ENCODE data around the gene OPA3.

Gene OPA3

DNA sequence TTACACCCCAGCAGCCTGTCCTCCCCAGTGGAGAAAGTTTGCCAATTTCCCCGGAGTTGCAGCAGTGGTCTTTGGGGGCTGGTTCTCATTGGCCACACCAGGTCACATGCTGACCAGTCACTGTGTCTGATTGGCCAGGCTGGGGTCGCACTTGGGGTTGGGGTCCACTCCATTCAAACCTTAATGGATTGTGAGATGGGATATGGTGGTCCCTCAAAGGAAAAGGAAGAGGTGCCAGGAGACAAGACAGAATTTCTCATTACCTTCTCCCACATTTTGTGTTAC lies 82.9 kb downstream of the OPA3 start:
- no peak for TF ChIP-seq SPI1 (IDR thresholded peaks at IDR 0.05; ENCODE audit: borderline replicate concordance, low read depth)
- no peak for TF ChIP-seq REST (IDR thresholded peaks at IDR 0.05; ENCODE audit: insufficient replicate concordance, low read depth)
- TF ChIP-seq, protein P1, sequence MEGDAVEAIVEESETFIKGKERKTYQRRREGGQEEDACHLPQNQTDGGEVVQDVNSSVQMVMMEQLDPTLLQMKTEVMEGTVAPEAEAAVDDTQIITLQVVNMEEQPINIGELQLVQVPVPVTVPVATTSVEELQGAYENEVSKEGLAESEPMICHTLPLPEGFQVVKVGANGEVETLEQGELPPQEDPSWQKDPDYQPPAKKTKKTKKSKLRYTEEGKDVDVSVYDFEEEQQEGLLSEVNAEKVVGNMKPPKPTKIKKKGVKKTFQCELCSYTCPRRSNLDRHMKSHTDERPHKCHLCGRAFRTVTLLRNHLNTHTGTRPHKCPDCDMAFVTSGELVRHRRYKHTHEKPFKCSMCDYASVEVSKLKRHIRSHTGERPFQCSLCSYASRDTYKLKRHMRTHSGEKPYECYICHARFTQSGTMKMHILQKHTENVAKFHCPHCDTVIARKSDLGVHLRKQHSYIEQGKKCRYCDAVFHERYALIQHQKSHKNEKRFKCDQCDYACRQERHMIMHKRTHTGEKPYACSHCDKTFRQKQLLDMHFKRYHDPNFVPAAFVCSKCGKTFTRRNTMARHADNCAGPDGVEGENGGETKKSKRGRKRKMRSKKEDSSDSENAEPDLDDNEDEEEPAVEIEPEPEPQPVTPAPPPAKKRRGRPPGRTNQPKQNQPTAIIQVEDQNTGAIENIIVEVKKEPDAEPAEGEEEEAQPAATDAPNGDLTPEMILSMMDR (IDR thresholded peaks at IDR 0.05; ENCODE audit: insufficient read depth, low read length) = no peak
- TF ChIP-seq GABPA (IDR thresholded peaks at IDR 0.05; ENCODE audit: low read depth) = no peak
- DNase-seq (ENCODE audit: low read depth in 1 of 2, low spot score in 1 of 2) = no peak
- Histone ChIP-seq H3K27me3 (ENCODE audit: insufficient read depth, poor library complexity, severe bottlenecking) (peaks cover 15% of the 10 kb centered on the region), H3K27ac (replicated peaks) (no peak overlapping the region), H3K4me3 (replicated peaks; ENCODE audit: insufficient read depth, low read length) (no peak overlapping the region)

- H3K27ac ChIP-seq (replicated peaks) = no peak overlapping the region
- DNase-seq (ENCODE audit: low read depth in 1 of 2, low spot score in 1 of 2) = no peak
- H3K4me3 ChIP-seq (replicated peaks; ENCODE audit: insufficient read depth, low read length) = no peak overlapping the region
- peaks cover 20% of the 10 kb centered on the region for H3K27me3 ChIP-seq (ENCODE audit: insufficient read depth, poor library complexity, severe bottlenecking)
- TF ChIP-seq, protein P1 (IDR thresholded peaks at IDR 0.05; ENCODE audit: insufficient read depth, low read length) = no peak
- no peak for TF ChIP-seq REST (IDR thresholded peaks at IDR 0.05; ENCODE audit: insufficient replicate concordance, low read depth)
- TF ChIP-seq POLR2AphosphoS5 (IDR thresholded peaks at IDR 0.05; ENCODE audit: low read depth) = no peak
- TF ChIP-seq SPI1 (IDR thresholded peaks at IDR 0.05; ENCODE audit: borderline replicate concordance, low read depth) = no peak
- no peak for TF ChIP-seq GABPA (IDR thresholded peaks at IDR 0.05; ENCODE audit: low read depth)
Measured at GRCh38 chr19:45500918-45501729, 83.5 kb downstream of the OPA3 start.

DNA sequence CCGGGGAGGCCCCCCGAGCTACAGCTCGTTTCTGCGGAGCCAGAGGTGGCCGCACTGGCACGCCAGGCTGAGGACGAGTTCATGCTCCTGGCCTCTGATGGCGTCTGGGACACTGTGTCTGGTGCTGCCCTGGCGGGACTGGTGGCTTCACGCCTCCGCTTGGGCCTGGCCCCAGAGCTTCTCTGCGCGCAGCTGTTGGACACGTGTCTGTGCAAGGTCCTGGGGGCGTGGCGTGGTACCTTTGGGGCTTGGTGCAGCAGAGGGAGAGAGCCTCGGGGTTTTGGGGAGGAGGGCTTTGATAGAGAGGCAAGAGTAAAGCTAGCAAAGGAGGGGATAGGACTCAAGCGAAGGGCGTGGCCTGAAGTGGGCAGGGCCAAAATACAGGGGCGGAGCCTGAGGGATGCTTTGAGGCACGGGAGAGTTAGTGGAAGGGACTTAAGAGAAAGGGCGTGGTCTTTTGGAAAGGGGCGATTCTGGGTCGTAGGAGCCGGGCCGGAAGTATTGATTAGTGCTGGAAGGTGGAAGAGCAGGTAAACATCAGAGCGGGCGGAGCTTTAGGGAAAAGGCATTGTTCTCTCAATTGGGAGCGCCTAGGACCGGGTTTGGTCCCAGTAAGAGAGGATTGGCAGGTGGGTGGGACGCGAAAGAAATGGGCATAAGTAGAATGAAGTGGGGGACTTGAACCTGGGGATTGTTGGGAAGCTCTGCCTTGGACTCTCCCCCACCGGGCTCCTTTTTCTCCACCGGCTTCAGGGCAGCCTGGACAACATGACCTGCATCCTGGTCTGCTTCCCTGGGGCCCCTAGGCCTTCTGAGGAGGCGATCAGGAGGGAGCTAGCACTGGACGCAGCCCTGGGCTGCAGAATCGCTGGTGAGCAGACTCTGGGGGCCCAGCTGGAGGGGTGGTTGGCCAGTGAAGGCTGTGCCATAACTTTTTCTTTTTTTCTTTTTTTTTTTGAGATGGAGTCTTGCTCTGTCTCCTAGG lies 85.1 kb downstream of the OPA3 start:
- Histone ChIP-seq H3K27ac (replicated peaks) (no peak overlapping the region), H3K27me3 (ENCODE audit: insufficient read depth, poor library complexity, severe bottlenecking) (peaks cover 32% of the 10 kb centered on the region), H3K4me3 (replicated peaks; ENCODE audit: insufficient read depth, low read length) (no peak overlapping the region)
- no peak for DNase-seq (ENCODE audit: low read depth in 1 of 2, low spot score in 1 of 2)
- TF ChIP-seq, protein P1 (IDR thresholded peaks at IDR 0.05; ENCODE audit: insufficient read depth, low read length) = no peak
- TF ChIP-seq REST (IDR thresholded peaks at IDR 0.05; ENCODE audit: insufficient replicate concordance, low read depth) = no peak
- no peak for TF ChIP-seq POLR2AphosphoS5 (IDR thresholded peaks at IDR 0.05; ENCODE audit: low read depth)
- TF ChIP-seq SPI1 (IDR thresholded peaks at IDR 0.05; ENCODE audit: borderline replicate concordance, low read depth) = no peak
- TF ChIP-seq GABPA (IDR thresholded peaks at IDR 0.05; ENCODE audit: low read depth) = no peak

Measured in HL-60 (cell line).